GM10847 (cell line): ENCODE measurements around the gene HEATR1.

Experiments used
- POLR2A ChIP-seq: IDR thresholded peaks from 2 replicates; pipeline ENCODE4 v1.6.1; 2011; ENCODE audit not compliant: insufficient read length; ENCODE audit errors: extremely low read depth

Gene HEATR1

DNA sequence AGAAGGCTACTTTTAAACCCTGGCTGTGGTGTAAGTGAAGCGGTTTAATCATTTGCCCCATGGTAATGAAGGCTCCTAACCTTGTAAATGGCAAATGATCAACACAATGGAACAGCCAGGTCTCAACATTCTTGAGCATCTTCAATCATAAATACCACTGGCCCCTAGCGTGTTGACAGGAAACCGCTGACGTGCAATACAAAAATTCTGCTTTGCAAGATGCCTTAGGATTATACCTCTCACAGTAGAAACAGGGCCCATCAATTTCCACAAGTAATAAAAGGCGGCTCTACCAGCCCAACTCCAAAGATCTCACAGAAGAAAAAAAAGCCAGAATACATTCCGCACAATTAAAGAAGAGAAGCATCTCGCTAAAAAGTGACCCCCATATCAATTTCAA lies 47.7 kb downstream of the HEATR1 start:
- no peak for TF ChIP-seq POLR2A

DNA sequence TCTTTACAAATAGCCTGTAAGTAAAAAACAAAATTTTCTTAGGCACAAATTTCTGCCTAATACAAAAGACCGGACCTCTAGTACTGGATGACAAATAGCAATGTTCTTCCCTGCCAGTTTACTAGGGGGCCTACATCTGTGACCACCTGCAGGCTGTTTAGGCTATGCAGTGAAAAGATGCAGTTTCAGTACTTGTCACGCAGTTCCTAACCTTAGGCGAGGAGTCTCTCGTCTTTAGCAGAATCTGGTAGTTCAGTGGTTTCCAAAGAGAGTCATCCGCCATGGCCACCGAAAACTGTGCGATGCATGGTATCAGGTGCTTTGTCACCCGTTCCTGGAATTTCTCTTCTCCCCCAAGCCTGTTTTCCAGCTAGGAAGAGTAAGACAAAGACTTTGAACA lies 50.9 kb downstream of the HEATR1 start:
- no peak for TF ChIP-seq POLR2A

DNA sequence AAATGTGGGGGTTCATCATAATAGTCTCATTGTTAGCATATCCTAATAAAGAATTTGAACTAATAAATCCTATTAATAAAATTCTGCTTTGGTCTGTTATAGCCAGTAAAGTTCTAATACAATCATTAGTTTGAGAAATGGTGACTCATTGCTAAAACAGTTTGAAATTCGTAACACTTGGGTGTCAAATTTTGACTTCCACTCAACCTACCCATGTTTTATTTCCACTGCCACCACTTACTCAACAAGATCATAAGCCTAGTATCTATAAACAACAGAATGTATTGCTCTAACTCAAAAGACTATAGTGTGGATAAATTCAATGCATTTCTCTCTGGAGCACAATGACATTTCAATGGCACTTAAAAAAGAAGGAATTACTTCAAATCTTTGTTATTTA lies 51.4 kb downstream of the HEATR1 start:
- TF ChIP-seq POLR2A: no peak

DNA sequence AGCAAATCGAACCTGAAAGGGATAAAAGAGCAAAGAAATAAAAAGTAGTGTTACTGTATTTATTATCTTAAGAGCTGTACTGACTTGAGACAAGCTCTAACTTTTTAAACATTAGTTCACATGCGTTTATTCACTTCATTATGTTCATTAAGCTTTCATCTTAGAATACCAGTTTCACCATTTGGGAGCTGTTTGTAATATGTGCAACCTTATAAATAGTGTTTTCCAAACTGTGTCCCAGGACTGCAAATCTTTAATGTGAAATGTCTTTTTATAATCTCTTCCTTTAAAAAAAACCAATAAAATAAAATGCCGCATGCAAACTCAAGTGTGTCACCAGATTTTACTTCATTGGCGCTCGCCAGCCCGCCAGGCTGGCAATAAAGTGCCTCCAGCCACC lies 52.2 kb downstream of the HEATR1 start:
- no peak for TF ChIP-seq POLR2A

DNA sequence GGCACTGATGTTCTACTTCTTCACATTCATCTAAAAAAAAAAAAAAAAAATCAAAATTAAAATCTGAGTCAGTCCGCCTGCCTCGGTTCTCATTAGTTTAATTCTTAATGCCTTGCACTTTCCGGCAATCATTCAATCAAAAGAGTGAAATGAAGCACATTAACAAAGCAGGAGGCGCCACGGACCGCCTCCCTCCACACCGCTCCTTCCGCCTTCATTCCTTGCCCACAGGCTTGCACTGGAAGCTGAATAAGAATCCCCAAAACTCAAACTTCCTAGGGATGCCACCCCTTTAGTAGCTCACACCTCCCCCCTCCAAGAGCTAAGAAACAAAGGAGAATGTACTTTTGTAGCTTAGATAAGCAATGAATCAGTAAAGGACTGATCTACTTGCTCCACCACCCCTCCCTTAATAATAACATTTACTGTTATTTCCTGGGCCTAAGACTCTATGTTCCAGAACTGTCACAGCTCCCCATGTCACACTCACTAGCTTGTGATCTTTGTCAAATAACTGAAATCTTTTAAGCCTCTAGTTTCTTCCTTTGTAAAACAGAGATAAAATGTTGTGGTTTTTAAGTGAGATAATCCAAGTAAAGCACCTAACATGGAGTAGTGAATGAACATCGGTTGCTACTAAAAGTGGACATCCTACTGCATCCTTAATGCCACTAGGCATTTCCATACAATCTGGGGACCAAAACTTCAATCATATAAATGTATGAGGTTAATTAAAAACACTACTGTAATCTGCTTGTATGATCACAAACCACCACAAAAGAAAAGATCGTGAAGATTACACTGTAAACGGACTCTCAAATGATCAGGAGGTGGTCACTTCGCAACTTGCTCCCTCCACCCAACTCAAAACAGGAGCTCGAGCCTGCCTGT lies 53.1 kb downstream of the HEATR1 start:
- TF ChIP-seq POLR2A: no peak

DNA sequence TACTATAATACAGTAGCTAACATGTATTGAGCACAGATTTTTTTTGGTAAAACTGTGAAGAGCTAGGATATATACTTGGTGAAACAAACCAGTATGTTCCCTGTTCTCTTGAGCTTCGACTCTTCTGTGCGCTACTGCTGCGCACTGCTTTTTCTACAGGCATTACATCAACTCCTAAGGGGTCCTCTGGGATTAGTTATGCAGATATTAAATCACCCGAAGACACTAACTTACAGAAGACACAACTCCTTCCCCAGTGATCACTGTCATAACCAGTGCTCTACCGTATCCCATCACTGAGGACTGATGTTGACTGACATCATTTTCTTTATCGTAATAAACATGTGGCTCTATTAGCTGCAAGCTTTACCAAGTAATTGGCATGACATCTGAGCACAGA lies 55.9 kb downstream of the HEATR1 start:
- TF ChIP-seq POLR2A: no peak

DNA sequence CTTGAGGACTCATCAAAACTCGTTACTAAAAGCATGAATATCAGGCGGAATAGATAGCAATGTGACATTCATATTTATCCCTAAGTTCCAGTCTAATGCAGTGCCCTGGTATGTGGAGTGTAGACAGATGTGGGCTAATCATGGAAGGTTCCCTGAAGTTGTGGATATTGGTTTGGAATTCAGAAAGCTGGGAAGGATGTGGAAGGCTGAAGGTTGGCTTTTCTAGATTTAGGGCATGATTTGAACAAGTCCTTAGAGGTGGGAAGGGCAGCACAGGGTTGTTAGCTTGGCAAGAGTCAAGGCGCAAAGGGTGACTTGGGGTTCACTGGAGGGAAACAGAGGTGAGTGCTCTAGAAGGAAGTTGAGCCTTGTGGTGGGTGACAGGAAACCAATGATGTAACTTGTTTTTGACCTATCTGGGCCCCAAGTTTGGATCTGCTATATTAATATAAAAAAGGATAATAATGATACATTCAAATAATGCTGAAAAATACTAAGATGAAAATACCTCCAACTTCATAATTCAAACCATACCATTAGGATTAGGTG lies 58.6 kb downstream of the HEATR1 start:
- TF ChIP-seq POLR2A: no peak

DNA sequence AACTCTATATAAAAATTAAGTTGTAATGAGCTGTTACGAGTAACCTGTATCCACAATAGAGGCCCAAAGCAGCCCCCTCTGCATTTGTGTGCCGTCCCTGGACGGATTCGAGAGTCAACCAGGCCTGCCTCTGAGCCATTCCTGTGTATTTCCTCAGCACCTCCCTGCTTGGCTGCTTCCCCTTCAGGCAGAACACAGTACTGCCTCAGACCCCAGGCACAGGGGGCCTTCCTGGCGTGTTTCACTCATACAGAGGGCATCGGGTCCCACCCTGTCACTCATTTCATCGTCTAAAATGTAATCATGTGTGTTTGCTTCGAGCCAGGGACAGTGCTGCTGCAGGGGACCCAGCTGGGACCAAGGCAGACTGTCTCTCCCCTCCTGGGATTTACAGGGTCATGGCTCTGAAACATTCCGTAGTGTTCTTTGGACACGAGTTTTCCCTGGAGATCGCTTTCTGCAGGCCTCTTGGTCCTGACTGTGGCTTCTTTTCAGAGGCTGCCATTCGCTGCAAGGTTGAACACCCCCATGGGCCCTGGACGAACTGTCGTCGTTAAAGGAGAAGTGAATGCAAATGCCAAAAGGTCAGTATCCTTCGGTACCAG lies 61.1 kb downstream of the HEATR1 start:
- no peak for TF ChIP-seq POLR2A

DNA sequence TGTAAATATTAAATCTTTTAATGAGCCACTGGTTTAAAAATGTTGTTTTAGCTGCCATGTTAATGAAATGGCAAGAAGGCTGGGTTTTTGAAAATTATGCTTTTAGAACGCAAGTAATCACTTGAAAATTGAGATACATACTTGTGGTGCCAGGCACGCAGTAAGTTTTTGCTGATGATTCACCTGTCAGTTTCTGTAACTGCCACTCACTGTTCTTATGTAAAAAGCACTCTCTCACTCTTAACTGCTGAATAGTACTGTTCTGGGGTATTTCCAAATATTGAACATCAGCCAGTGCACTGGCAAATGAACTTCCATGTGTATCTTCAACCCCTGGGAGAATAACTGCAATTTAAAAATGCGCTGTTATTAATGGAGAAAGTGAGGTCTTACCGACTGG lies 62.6 kb downstream of the HEATR1 start:
- no peak for TF ChIP-seq POLR2A

DNA sequence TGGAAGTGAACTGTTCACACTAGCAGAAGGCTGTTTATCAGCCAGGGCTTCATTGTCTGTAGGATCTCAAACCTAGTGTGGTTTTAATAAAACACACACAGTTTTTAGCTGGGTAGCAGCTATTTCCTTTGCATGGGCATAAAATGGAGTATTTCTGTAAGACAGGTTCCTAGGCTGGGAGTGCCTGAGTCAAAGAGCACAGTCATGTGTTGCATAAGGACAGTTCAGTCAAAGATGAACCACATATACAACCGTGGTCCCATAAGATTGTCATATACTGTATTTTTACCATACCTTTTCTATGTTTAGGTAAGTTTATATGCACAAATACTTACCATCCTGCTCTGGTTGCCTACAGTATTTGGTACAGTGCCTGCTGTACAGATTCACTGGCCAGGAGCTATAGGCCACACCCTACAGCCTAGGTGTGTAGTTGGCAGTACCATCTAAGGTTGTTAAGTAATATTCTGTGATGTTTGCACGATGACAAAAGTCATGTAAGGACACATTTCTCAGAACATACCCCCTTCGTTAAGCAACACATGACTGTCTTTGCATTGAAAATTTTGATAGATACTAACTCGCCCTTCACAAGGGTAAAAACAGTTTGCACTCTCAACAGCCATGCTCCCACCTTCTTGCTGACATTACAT lies 63.4 kb downstream of the HEATR1 start:
- no peak for TF ChIP-seq POLR2A

DNA sequence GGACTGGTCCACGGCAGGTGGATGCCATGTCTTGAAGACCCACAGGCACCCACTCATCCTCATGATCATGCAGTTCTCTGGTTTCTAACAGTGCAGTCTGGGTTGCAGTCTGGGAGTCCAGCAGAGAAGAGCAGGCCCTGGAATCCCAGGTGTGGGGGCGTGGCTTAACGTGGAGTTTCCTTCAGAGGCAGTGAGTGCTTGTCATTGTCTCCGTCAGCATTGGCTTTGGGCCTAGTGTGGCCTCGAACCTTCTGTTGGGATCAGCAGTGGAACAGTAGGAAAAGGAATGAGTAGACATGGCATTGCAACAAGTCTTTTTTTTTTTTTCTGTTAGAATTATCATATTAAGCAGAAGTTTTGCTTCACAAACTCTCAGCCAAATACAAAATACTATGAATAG lies 67.8 kb downstream of the HEATR1 start:
- no peak for TF ChIP-seq POLR2A

DNA sequence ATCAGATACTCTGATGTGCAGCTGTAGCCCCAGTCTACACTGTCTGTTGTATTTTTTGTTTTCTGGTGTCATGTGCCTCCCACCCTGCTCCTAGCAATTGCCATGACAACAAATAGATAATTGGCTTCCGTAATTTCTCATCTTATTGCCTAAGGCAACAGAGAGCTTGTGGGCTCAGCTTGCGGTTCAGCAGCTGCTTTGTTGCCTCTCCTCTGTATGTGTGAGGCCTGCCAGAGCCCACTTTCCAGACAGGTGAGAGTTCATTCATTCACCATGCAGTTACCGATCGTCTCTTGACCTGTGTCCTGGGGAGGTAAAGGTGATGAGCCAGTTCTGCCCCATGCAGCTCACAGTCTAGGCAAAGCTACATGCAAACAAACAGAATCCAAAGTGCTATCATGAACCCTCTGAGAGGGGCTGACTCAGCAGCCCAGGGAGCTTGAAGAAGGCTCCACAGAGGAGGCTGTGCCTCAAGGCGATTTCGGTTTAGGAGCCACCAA lies 68.6 kb downstream of the HEATR1 start:
- TF ChIP-seq POLR2A: no peak

DNA sequence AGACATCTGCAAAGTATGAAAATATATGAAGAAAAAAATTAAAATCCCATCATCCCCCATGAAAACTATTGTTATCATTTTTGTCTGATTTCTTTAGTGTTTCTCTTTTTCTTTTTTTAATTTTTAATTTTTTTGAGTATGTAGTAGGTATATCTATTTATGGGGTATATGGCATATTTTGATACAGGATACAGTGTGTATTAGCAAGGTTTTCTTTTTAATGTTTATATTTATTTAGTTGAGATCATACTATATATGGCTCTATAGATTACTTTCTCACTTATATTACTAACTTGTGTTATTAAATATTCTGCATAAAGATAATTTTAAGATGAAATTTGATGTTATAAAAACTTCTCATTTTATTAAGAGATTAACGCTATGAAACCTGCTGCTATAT lies 69.1 kb downstream of the HEATR1 start:
- TF ChIP-seq POLR2A: no peak

DNA sequence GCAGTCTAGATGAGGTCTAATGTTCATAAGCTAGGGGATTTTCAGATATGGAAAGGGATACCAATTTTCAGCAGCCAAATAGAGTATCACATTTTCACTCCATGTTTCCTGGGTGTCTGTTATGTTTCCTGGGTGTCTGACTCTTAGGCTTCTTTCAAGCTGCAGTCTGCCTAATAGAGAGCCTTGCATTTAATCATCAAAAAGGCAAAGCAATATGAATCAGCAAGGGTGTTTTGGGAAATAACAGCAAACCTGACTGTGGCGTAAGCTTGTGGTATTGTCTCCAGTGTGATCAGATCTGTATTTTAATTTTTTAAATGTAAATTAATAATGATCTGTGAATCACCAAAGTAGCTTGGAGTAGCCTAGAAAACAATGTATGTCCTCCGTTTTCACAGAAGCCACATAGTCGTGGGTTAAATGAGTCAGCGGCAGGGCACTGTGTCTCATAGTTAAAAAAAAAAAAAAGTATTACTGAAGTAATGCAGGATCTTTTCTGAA lies 70.1 kb downstream of the HEATR1 start:
- no peak for TF ChIP-seq POLR2A

DNA sequence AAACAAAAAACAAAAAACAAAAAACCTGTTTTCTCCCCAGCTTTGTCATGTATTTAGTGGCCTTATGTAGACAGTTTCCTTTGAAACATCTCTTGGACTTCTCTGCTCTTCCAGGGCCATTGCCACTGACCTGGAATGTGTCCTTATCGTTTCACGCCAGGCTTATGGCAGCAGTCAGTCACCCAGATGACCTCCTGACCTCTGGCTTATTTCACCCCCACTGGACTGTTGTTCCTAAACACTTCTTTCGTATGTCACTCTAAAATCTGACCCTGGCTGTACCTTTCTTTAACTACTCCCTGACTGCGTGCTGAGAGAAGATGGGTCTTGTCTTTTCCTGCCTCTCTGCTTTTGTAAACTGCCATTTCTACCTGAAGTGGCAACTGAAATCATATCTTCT lies 71.5 kb downstream of the HEATR1 start:
- no peak for TF ChIP-seq POLR2A

DNA sequence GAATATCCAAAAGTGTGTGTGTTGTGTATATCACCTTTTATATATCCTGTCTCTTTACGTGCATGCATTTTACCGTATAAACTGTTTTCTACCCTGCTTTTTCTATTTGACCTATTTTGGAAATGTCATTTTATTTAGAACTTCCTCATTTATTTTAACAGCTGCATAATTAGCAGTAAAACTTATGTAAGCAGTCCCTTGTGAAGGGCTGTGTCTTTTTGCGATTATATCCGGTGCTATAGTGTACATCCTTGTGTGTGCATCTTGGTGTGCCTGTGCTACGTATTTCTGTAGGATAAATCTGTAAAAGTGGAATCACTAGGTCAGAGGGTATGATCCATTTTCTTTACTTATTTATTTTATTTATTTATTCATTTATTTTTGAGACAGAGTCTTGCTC lies 73.4 kb downstream of the HEATR1 start:
- TF ChIP-seq POLR2A: no peak

DNA sequence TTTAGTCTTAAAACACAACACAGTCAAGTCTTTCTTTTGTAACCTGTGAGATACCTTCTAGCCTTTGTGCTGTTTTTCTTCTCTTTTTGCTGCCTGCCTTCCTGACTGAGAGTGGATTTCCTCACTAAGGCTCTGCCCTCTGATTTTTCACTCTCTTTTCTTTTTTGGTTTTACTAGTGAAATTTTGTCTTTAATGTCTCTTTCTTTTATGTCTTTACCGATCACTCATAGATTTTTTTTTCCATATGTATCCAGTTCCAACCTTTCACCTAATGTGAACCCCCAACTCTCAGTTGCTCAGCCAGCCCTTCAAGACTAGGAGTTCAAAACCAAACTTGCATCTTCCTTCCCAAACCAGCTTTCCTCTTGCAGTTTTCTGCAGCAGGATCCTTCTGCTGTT lies 74.0 kb downstream of the HEATR1 start:
- no peak for TF ChIP-seq POLR2A
